ENCODE results near the gene BPI.

Gene BPI

DNA sequence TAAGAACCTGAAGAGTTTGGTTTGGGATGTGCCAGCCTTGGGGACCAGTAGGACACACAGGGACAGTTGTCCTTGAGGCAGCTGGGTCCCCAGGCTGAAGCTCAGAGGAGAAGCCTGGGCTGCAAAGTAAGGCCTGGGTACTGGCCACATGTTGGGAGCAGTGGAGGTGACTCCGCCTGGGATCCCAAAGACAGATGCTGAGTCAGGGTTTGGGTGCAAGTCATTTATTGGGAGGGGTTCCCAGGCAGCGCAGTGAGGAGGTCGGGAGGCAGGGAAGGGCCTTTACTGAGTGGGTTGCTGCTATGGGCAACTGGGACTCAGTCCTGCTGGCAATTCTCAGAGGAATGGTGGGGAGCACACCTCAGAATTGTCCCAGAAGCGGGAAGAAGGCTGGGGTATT, 12.4 kb downstream of the BPI start:
- Histone ChIP-seq H4K20me1 (ENCODE audit: insufficient read depth, low read length) (no peaks in the 10 kb centered on the region), H3K4me1 (ENCODE audit: insufficient read depth, low read length, severe bottlenecking) (no peaks in the 10 kb centered on the region), H3K4me2 (ENCODE audit: low read length) (no peak overlapping the region), H3K27ac (ENCODE audit: low read depth, low read length, poor library complexity, severe bottlenecking) (no peak overlapping the region), H3K9ac (ENCODE audit: low read length) (no peak overlapping the region), H3K9me3 (ENCODE audit: low read length) (no peaks in the 10 kb centered on the region), H3K4me3 (ENCODE audit: low read depth, low read length, poor library complexity, severe bottlenecking) (no peak overlapping the region), H3K9me2 (ENCODE audit: low read depth, low read length) (no peaks in the 10 kb centered on the region), H3K79me2 (ENCODE audit: insufficient read depth, low read length) (no peaks in the 10 kb centered on the region), H2AFZ (ENCODE audit: low read length) (no peak overlapping the region), H3F3A (ENCODE audit: insufficient read depth, low read length) (no peaks in the 10 kb centered on the region), H3K36me3 (ENCODE audit: insufficient read depth, low read length) (no peaks in the 10 kb centered on the region), H3K27me3 (ENCODE audit: insufficient read depth, low read length) (no peaks in the 10 kb centered on the region)
- TF ChIP-seq, protein P1, sequence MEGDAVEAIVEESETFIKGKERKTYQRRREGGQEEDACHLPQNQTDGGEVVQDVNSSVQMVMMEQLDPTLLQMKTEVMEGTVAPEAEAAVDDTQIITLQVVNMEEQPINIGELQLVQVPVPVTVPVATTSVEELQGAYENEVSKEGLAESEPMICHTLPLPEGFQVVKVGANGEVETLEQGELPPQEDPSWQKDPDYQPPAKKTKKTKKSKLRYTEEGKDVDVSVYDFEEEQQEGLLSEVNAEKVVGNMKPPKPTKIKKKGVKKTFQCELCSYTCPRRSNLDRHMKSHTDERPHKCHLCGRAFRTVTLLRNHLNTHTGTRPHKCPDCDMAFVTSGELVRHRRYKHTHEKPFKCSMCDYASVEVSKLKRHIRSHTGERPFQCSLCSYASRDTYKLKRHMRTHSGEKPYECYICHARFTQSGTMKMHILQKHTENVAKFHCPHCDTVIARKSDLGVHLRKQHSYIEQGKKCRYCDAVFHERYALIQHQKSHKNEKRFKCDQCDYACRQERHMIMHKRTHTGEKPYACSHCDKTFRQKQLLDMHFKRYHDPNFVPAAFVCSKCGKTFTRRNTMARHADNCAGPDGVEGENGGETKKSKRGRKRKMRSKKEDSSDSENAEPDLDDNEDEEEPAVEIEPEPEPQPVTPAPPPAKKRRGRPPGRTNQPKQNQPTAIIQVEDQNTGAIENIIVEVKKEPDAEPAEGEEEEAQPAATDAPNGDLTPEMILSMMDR (IDR thresholded peaks at IDR 0.05; ENCODE audit: low read length) = no peak
- TF ChIP-seq EZH2 (IDR thresholded peaks at IDR 0.05; ENCODE audit: borderline replicate concordance, low read length) = no peak

- no peak overlapping the region for H3K4me3 ChIP-seq (ENCODE audit: low read depth, low read length, poor library complexity, severe bottlenecking)
Observed at GRCh38 chr20:38317422-38317821, 13.5 kb downstream of the BPI start.

GRCh38 chr20:38320221-38320620, 16.3 kb downstream of the BPI start:
- Histone ChIP-seq H2AFZ (ENCODE audit: low read length) (no peak overlapping the region), H3K27me3 (ENCODE audit: insufficient read depth, low read length) (no peaks in the 10 kb centered on the region), H3K9me3 (ENCODE audit: low read length) (no peaks in the 10 kb centered on the region), H3K9me2 (ENCODE audit: low read depth, low read length) (no peaks in the 10 kb centered on the region), H3K4me2 (ENCODE audit: low read length) (no peak overlapping the region), H3K9ac (ENCODE audit: low read length) (no peak overlapping the region), H3F3A (ENCODE audit: insufficient read depth, low read length) (no peaks in the 10 kb centered on the region), H3K79me2 (ENCODE audit: insufficient read depth, low read length) (no peaks in the 10 kb centered on the region), H3K4me3 (ENCODE audit: low read depth, low read length, poor library complexity, severe bottlenecking) (no peak overlapping the region), H3K36me3 (ENCODE audit: insufficient read depth, low read length) (no peaks in the 10 kb centered on the region), H3K27ac (ENCODE audit: low read depth, low read length, poor library complexity, severe bottlenecking) (no peak overlapping the region), H3K4me1 (ENCODE audit: insufficient read depth, low read length, severe bottlenecking) (no peaks in the 10 kb centered on the region), H4K20me1 (ENCODE audit: insufficient read depth, low read length) (no peaks in the 10 kb centered on the region)
- TF ChIP-seq EZH2 (IDR thresholded peaks at IDR 0.05; ENCODE audit: borderline replicate concordance, low read length) = no peak
- TF ChIP-seq, protein P1 (IDR thresholded peaks at IDR 0.05; ENCODE audit: low read length) = no peak

More at GRCh38 chr20:38317422-38317821, 13.5 kb downstream of the BPI start:
- TF ChIP-seq, protein P1 (IDR thresholded peaks at IDR 0.05; ENCODE audit: low read length) = no peak
- TF ChIP-seq EZH2 (IDR thresholded peaks at IDR 0.05; ENCODE audit: borderline replicate concordance, low read length) = no peak
- no peaks in the 10 kb centered on the region for H3K79me2 ChIP-seq (ENCODE audit: insufficient read depth, low read length)
- no peak overlapping the region for H3K4me2 ChIP-seq (ENCODE audit: low read length)
- H4K20me1 ChIP-seq (ENCODE audit: insufficient read depth, low read length) = no peaks in the 10 kb centered on the region
- no peaks in the 10 kb centered on the region for H3K36me3 ChIP-seq (ENCODE audit: insufficient read depth, low read length)
- H3K9me2 ChIP-seq (ENCODE audit: low read depth, low read length) = no peaks in the 10 kb centered on the region
- H3K9me3 ChIP-seq (ENCODE audit: low read length) = no peaks in the 10 kb centered on the region
- no peak overlapping the region for H2AFZ ChIP-seq (ENCODE audit: low read length)
- no peaks in the 10 kb centered on the region for H3K4me1 ChIP-seq (ENCODE audit: insufficient read depth, low read length, severe bottlenecking)
- H3K27ac ChIP-seq (ENCODE audit: low read depth, low read length, poor library complexity, severe bottlenecking) = no peak overlapping the region
- H3K9ac ChIP-seq (ENCODE audit: low read length) = no peak overlapping the region
- H3K27me3 ChIP-seq (ENCODE audit: insufficient read depth, low read length) = no peaks in the 10 kb centered on the region
- H3F3A ChIP-seq (ENCODE audit: insufficient read depth, low read length) = no peaks in the 10 kb centered on the region
